PC-3 (cell line): ENCODE data around the gene PARP12. TPM values are rescaled to one million over a fixed set of nuclear protein-coding genes. Genes with fewer than 3 reads are reported as not detected.

Experiments used
- ATAC-seq: fragments of 200-7000 bp; cut with Tn5 transposase; 2 replicates; pipeline ENCODE4 v1.9.1; 2020; ENCODE audit warnings: mild to moderate bottlenecking, moderate library complexity
- BruUV-seq: library from RNA; stranded (reverse); fragments of 400-500 nt; replicated peaks from 2 replicates; lab custom pipeline; 2021; lab: Mats Ljungman, UMichigan
- CTCF ChIA-PET: fragments of 300-600 bp; sonication (Branson Sonifier 250); formaldehyde crosslinking; loops from one replicate; lab custom pipeline; 2022; ENCODE audit warnings: antibody characterized with exemption; lab: Charles Lee
- POLR2A ChIA-PET: fragments of 300-600 bp; sonication (Branson Sonifier 250); formaldehyde crosslinking; loops from one replicate; lab custom pipeline; 2022; ENCODE audit warnings: antibody characterized with exemption; ENCODE audit not compliant: unreplicated experiment; lab: Charles Lee
- DNase-seq: peaks from one replicate; pipeline ENCODE4 v3.0.0-alpha.2; 2015
- H2AFZ ChIP-seq: fragments of 300-600 bp; sonication (generic); 2 replicates; pipeline ENCODE4 v1.6.0; 2016; ENCODE audit warnings: antibody characterized with exemption, low read length
- H3F3A ChIP-seq: fragments of 300-600 bp; sonication (generic); one replicate; pipeline ENCODE4 v1.6.0; 2017; ENCODE audit warnings: antibody characterized with exemption, low read length, control low read depth, mild to moderate bottlenecking; ENCODE audit not compliant: unreplicated experiment
- H3K27ac ChIP-seq: fragments of 300-600 bp; sonication (generic); 2 replicates; pipeline ENCODE4 v1.5.1; 2016; ENCODE audit warnings: mild to moderate bottlenecking, low read length
- H3K27me3 ChIP-seq: fragments of 300-600 bp; sonication (generic); 2 replicates; pipeline ENCODE4 v1.6.1; 2016; ENCODE audit warnings: low read length, mixed read lengths
- H3K36me3 ChIP-seq: fragments of 300-600 bp; sonication (generic); 2 replicates; pipeline ENCODE4 v1.6.1; 2016; ENCODE audit warnings: low read depth, mixed run types, low read length, mixed read lengths
- H3K4me1 ChIP-seq: fragments of 300-600 bp; sonication (generic); 2 replicates; pipeline ENCODE4 v1.5.1; 2016; ENCODE audit warnings: low read length; ENCODE audit not compliant: insufficient read depth
- H3K4me2 ChIP-seq: fragments of 300-600 bp; sonication (generic); 2 replicates; pipeline ENCODE4 v1.6.0; 2016; ENCODE audit warnings: low read length
- H3K4me3 ChIP-seq: fragments of 300-600 bp; sonication (generic); 2 replicates; pipeline ENCODE4 v1.5.1; 2016; ENCODE audit warnings: mild to moderate bottlenecking, low read length, mixed read lengths
- H3K79me2 ChIP-seq: fragments of 300-600 bp; sonication (generic); 2 replicates; pipeline ENCODE4 v1.6.1; 2017; ENCODE audit warnings: low read length, mixed read lengths
- H3K9ac ChIP-seq: fragments of 300-600 bp; sonication (generic); 2 replicates; pipeline ENCODE4 v1.6.0; 2016; ENCODE audit warnings: mild to moderate bottlenecking, low read length
- H3K9me2 ChIP-seq: fragments of 300-600 bp; sonication (generic); replicated peaks from 2 replicates; pipeline ENCODE4 v1.6.1; 2016; ENCODE audit warnings: mixed run types, low read length, mixed read lengths
- H3K9me3 ChIP-seq: fragments of 300-600 bp; sonication (generic); 2 replicates; pipeline ENCODE4 v1.6.1; 2016; ENCODE audit warnings: low read length, mixed read lengths
- H4K20me1 ChIP-seq: fragments of 300-600 bp; sonication (generic); 2 replicates; pipeline ENCODE4 v1.6.1; 2016; ENCODE audit warnings: low read length, mixed read lengths
- EZH2 ChIP-seq: fragments of 300-600 bp; sonication (generic); IDR thresholded peaks from one replicate; pipeline ENCODE4 v1.6.1; 2017; ENCODE audit warnings: antibody characterized with exemption, mild to moderate bottlenecking, low read length; ENCODE audit not compliant: unreplicated experiment
- EZH2phosphoT487 ChIP-seq: fragments of 300-600 bp; sonication (generic); IDR thresholded peaks from 2 replicates; pipeline ENCODE4 v1.6.1; 2018; ENCODE audit warnings: mild to moderate bottlenecking, antibody characterized with exemption, low read length, borderline replicate concordance
- intact Hi-C: fragments of 100-400 bp; cut with micrococcal nuclease; formaldehyde crosslinking; loops from 2 replicates; pipeline ENCODE4 v1.9.0; 2023
- total RNA-seq: library from RNA; depleted of rRNA; stranded (reverse); fragments of >200 nt; gene quantifications from 2 replicates; pipeline ENCODE4 v1.2.3, GENCODE V29; 2014
- TF ChIP-seq, protein P1 (sequence below): fragments of 300-600 bp; sonication (generic); conservative IDR thresholded peaks from 2 replicates; pipeline ENCODE4 v1.5.1; 2017; ENCODE audit warnings: antibody characterized with exemption, low read depth, mild to moderate bottlenecking, low read length

Gene PARP12
- total RNA-seq, 1 experiment from 2014 or later: 28.1 TPM

DNA sequence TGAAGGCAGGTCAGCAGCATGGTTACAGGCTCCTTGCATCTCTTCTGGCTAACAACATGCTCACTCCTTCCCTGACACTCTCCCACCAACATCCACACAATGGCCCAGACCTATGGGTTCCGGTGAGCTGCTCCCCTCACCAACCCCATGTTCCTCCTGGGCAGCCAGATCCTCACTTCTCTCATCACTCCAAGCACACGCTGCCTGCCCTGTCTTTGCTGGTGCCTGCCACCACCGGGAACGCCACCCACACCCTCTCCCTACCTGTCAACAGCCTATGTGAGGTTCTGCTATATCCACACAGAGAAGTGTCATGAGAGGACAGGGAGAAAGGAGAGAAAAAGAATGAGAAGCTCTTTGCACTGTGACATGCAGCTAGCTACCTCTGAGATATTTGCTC is 14.6 kb downstream of the PARP12 start:
- ATAC-seq (no peak), DNase-seq (no peak)
- intact Hi-C loops: no loop called here
- ChIA-PET CTCF (no interaction called here), POLR2A (no interaction called here)
- no peaks in the 10 kb centered on the region for H3K9me3 ChIP-seq
- no peak for TF ChIP-seq EZH2phosphoT487
- TF ChIP-seq, protein P1, sequence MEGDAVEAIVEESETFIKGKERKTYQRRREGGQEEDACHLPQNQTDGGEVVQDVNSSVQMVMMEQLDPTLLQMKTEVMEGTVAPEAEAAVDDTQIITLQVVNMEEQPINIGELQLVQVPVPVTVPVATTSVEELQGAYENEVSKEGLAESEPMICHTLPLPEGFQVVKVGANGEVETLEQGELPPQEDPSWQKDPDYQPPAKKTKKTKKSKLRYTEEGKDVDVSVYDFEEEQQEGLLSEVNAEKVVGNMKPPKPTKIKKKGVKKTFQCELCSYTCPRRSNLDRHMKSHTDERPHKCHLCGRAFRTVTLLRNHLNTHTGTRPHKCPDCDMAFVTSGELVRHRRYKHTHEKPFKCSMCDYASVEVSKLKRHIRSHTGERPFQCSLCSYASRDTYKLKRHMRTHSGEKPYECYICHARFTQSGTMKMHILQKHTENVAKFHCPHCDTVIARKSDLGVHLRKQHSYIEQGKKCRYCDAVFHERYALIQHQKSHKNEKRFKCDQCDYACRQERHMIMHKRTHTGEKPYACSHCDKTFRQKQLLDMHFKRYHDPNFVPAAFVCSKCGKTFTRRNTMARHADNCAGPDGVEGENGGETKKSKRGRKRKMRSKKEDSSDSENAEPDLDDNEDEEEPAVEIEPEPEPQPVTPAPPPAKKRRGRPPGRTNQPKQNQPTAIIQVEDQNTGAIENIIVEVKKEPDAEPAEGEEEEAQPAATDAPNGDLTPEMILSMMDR: no peak
- TF ChIP-seq EZH2: no peak
- H3K4me1 ChIP-seq: peaks cover 11% of the 10 kb centered on the region
- no peak overlapping the region for H2AFZ ChIP-seq
- no TSS peak for BruUV-seq
- H3K4me3 ChIP-seq: no peak overlapping the region
- no peaks in the 10 kb centered on the region for H3K9me2 ChIP-seq
- no peaks in the 10 kb centered on the region for H4K20me1 ChIP-seq
- no peak overlapping the region for H3K4me2 ChIP-seq
- peaks cover 3% of the 10 kb centered on the region; the same call in 1 of the 2 replicates for H3K36me3 ChIP-seq
- 0 out of 2 replicates have a peak, but pooled peaks cover 4% of the 10 kb centered on the region for H3K79me2 ChIP-seq
- no peaks in the 10 kb centered on the region for H3F3A ChIP-seq
- no peak overlapping the region for H3K9ac ChIP-seq
- H3K27me3 ChIP-seq: no peaks in the 10 kb centered on the region
- H3K27ac ChIP-seq: no peak overlapping the region

DNA sequence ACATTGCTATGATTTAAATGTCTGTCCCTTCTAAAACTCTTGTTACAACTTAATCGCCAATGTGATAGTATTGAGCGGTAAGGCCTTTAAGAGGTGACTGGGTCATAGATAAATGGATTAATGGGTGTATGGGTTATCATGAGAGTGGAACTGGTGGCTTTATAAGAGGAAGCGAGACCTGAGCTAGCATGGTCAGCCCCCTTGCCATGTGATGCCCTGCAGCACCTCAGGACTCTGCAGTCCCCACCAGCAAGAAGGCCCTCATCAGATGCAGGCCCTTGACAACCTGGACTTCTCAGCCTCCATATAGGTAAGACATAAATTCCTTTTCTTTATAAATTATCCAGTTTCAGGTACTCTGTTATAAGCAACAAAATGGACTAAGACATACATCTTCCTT is 15.6 kb downstream of the PARP12 start:
- no peaks in the 10 kb centered on the region for H3K9me2 ChIP-seq
- H3K4me1 ChIP-seq: peaks cover 11% of the 10 kb centered on the region
- no peak overlapping the region for H2AFZ ChIP-seq
- H3K4me2 ChIP-seq: no peak overlapping the region
- H3K36me3 ChIP-seq: peaks cover 3% of the 10 kb centered on the region; the same call in 1 of the 2 replicates
- no peaks in the 10 kb centered on the region for H3K27me3 ChIP-seq
- ChIA-PET POLR2A (no interaction called here), CTCF (no interaction called here)
- intact Hi-C loops: no loop called here
- H4K20me1 ChIP-seq: no peaks in the 10 kb centered on the region
- 0 out of 2 replicates have a peak, but pooled peaks cover 4% of the 10 kb centered on the region for H3K79me2 ChIP-seq
- TF ChIP-seq, protein P1: no peak
- no peak for TF ChIP-seq EZH2
- no peaks in the 10 kb centered on the region for H3K9me3 ChIP-seq
- no peak overlapping the region for H3K4me3 ChIP-seq
- BruUV-seq: no TSS peak
- DNase-seq (no peak), ATAC-seq (no peak)
- no peak overlapping the region for H3K9ac ChIP-seq
- no peaks in the 10 kb centered on the region for H3F3A ChIP-seq
- H3K27ac ChIP-seq: no peak overlapping the region

DNA sequence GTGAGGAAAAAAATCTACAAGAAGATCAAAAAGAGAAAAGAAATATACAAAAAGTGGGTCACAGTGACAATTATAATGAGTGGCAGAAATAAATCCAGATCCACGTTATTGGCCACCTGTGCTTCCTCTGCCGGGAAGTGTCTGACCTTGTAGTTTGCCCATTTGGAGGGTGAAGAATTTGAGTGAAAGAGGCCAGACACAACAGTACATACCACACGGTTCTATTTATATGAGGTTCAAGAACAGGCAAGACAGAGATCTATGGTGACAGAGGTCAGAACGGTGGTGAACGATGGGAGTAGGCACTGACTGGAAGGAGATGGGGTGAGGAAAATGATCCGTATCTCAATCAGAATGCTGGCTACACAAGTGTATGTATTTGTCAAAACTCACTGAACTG is 17.1 kb downstream of the PARP12 start:
- H3F3A ChIP-seq: no peaks in the 10 kb centered on the region
- TF ChIP-seq EZH2phosphoT487: no peak
- TF ChIP-seq, protein P1: no peak
- no peak for TF ChIP-seq EZH2
- intact Hi-C loops: no loop called here
- no peaks in the 10 kb centered on the region for H4K20me1 ChIP-seq
- no peaks in the 10 kb centered on the region for H3K27me3 ChIP-seq
- H3K79me2 ChIP-seq: 0 out of 2 replicates have a peak, but pooled peaks cover 4% of the 10 kb centered on the region
- H3K9me2 ChIP-seq: no peaks in the 10 kb centered on the region
- BruUV-seq: no TSS peak
- no peak overlapping the region for H3K4me3 ChIP-seq
- no peak overlapping the region for H2AFZ ChIP-seq
- H3K9ac ChIP-seq: no peak overlapping the region
- H3K4me1 ChIP-seq: peaks cover 11% of the 10 kb centered on the region
- H3K27ac ChIP-seq: no peak overlapping the region
- POLR2A ChIA-PET: no interaction called here
- ATAC-seq: no peak
- no peak for DNase-seq
- no peaks in the 10 kb centered on the region for H3K9me3 ChIP-seq
- CTCF ChIA-PET: no interaction called here
- peaks cover 3% of the 10 kb centered on the region; the same call in 1 of the 2 replicates for H3K36me3 ChIP-seq
- H3K4me2 ChIP-seq: no peak overlapping the region
